GM23338 (cell line): ENCODE results near the gene COL1A1.

Source experiments
- CREB1 ChIP-seq: fragments of 250-450 bp; sonication (Bioruptor Pico); IDR thresholded peaks from 2 replicates; pipeline ENCODE4 v1.5.0; 2020; ENCODE audit warnings: low read depth, mild to moderate bottlenecking, moderate library complexity
- CTCF ChIP-seq, 2 experiments: fragments of 200-600 bp in 1 of 2; sonication (generic) in 1 of 2; conservative IDR thresholded peaks; 2 replicates each; pipeline versions ENCODE4 v1.5.1 to v1.6.1; 2016 to 2017; ENCODE audit warnings: antibody characterized with exemption in 2 of 2, low read depth in 2 of 2, mild to moderate bottlenecking in 2 of 2, moderate library complexity in 1 of 2
- ETS1 ChIP-seq: IDR thresholded peaks from 2 replicates; pipeline ENCODE4 v1.6.1; 2016; ENCODE audit warnings: antibody characterized with exemption
- EZH2 ChIP-seq: fragments of 200-600 bp; sonication (generic); IDR thresholded peaks from one replicate; pipeline ENCODE4 v1.8.0; 2017; ENCODE audit warnings: antibody characterized with exemption, mild to moderate bottlenecking, low read depth; ENCODE audit not compliant: unreplicated experiment
- EZH2phosphoT487 ChIP-seq: fragments of 200-600 bp; sonication (generic); IDR thresholded peaks from one replicate; pipeline ENCODE4 v1.8.1; 2018; ENCODE audit warnings: antibody characterized with exemption; ENCODE audit not compliant: unreplicated experiment
- POLR2AphosphoS5 ChIP-seq: IDR thresholded peaks from 2 replicates; pipeline ENCODE4 v1.6.1; 2016; ENCODE audit warnings: antibody characterized with exemption, low read depth

- TF ChIP-seq CTCF (conservative IDR thresholded peaks at IDR 0.05; ENCODE audit: low read depth in 2 of 2): no peak
- no peak for TF ChIP-seq EZH2phosphoT487
- TF ChIP-seq ETS1: no peak
- TF ChIP-seq POLR2AphosphoS5: no peak
- TF ChIP-seq EZH2: no peak
- no peak for TF ChIP-seq CREB1 (CRISPR knock-in tag)
Observed at GRCh38 chr17:50214976-50215760, 13.7 kb upstream of the COL1A1 start.
